Ishikawa (cell line): ENCODE data around the gene DIP2C.

Experiments
- CEBPB ChIP-seq: IDR thresholded peaks from 2 replicates; pipeline ENCODE4 v1.6.1; 2012
- CREB1 ChIP-seq: IDR thresholded peaks from 2 replicates; pipeline ENCODE4 v1.6.1; 2012; ENCODE audit warnings: low read depth
- EGR1 ChIP-seq: IDR thresholded peaks from 2 replicates; pipeline ENCODE4 v1.6.1; 2012
- EP300 ChIP-seq: IDR thresholded peaks from 2 replicates; pipeline ENCODE4 v1.6.1; 2012; ENCODE audit warnings: borderline replicate concordance
- FOXM1 ChIP-seq: IDR thresholded peaks from 2 replicates; pipeline ENCODE4 v1.6.1; 2012; ENCODE audit warnings: low read depth, borderline replicate concordance
- MAX ChIP-seq: IDR thresholded peaks from 2 replicates; pipeline ENCODE4 v1.6.1; 2012
- NFIC ChIP-seq: IDR thresholded peaks from 2 replicates; pipeline ENCODE4 v1.6.1; 2012
- RAD21 ChIP-seq: IDR thresholded peaks from 2 replicates; pipeline ENCODE4 v1.6.1; 2012; ENCODE audit warnings: low read depth
- TAF1 ChIP-seq: IDR thresholded peaks from 2 replicates; pipeline ENCODE4 v1.6.1; 2012; ENCODE audit warnings: low read depth, mild to moderate bottlenecking
- TCF12 ChIP-seq: IDR thresholded peaks from 2 replicates; pipeline ENCODE4 v1.6.1; 2012; ENCODE audit warnings: low read depth
- TEAD4 ChIP-seq: IDR thresholded peaks from 2 replicates; pipeline ENCODE4 v1.6.1; 2012
- USF1 ChIP-seq: IDR thresholded peaks from 2 replicates; pipeline ENCODE4 v1.6.1; 2012
- YY1 ChIP-seq: IDR thresholded peaks from 2 replicates; pipeline ENCODE4 v1.6.1; 2012; ENCODE audit warnings: low read depth
- ZBTB7A ChIP-seq: IDR thresholded peaks from 2 replicates; pipeline ENCODE4 v1.6.1; 2012; ENCODE audit warnings: low read depth
- TF ChIP-seq, protein P1 (sequence below): IDR thresholded peaks from 2 replicates; pipeline ENCODE4 v1.6.1; 2012; ENCODE audit warnings: low read depth, mild to moderate bottlenecking

DIP2C gene

DNA sequence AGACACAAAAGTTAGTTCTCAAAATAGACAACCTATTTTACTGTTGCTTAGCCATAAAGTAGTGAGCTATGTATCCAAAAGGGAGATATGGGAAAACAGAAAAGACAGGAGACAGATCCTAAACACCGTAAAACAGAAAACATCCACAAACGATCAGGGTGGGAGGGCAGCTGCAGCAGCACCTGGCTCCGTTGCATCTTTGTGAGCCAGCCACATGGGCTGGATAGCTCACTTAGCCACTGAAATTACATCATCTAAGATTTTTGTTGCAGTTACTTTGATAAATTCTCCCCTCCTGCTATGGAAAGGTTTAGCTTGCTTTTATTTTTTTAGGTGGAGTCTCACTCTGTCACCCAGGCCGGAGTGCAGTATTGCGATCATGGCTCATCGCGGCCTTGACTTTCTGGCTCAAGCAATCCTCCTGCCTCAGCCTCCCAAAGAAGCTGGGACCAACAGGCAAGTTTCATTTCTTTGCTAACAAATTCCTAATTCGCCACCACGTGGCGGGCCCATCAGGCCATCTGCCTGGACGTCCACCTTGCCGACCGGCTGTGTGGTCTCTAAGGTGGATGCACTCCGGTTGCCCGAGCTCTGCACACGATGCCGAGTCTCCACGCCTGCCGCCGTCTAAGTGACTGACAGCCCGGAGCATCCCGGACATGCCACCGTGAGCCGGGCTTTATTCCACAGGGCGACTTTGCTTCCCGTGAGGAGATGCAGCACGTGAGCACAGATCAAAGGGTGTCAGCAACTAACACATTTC is 159.8 kb downstream of the DIP2C start:
- TF ChIP-seq RAD21 (no peak), USF1 (no peak), EP300 (no peak), MAX (no peak), FOXM1 (no peak)
- TF ChIP-seq, protein P1, sequence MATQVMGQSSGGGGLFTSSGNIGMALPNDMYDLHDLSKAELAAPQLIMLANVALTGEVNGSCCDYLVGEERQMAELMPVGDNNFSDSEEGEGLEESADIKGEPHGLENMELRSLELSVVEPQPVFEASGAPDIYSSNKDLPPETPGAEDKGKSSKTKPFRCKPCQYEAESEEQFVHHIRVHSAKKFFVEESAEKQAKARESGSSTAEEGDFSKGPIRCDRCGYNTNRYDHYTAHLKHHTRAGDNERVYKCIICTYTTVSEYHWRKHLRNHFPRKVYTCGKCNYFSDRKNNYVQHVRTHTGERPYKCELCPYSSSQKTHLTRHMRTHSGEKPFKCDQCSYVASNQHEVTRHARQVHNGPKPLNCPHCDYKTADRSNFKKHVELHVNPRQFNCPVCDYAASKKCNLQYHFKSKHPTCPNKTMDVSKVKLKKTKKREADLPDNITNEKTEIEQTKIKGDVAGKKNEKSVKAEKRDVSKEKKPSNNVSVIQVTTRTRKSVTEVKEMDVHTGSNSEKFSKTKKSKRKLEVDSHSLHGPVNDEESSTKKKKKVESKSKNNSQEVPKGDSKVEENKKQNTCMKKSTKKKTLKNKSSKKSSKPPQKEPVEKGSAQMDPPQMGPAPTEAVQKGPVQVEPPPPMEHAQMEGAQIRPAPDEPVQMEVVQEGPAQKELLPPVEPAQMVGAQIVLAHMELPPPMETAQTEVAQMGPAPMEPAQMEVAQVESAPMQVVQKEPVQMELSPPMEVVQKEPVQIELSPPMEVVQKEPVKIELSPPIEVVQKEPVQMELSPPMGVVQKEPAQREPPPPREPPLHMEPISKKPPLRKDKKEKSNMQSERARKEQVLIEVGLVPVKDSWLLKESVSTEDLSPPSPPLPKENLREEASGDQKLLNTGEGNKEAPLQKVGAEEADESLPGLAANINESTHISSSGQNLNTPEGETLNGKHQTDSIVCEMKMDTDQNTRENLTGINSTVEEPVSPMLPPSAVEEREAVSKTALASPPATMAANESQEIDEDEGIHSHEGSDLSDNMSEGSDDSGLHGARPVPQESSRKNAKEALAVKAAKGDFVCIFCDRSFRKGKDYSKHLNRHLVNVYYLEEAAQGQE, result no peak

- TF ChIP-seq, protein P1, result no peak
- TF ChIP-seq TEAD4, result no peak
- TF ChIP-seq USF1, result no peak
- TF ChIP-seq TAF1, result no peak
- TF ChIP-seq ZBTB7A, result no peak
- TF ChIP-seq FOXM1, result no peak
- no peak for TF ChIP-seq YY1
- no peak for TF ChIP-seq CREB1
- TF ChIP-seq RAD21, result no peak
- no peak for TF ChIP-seq TCF12
- TF ChIP-seq EGR1, result no peak
- TF ChIP-seq CEBPB, result no peak
- no peak for TF ChIP-seq EP300
- no peak for TF ChIP-seq NFIC
- no peak for TF ChIP-seq MAX
Measured at GRCh38 chr10:528173-529165, 161.0 kb downstream of the DIP2C start.

GRCh38 chr10:527416-527815 is 162.1 kb downstream of the DIP2C start:
- no peak for TF ChIP-seq NFIC

- TF ChIP-seq, protein P1, result no peak
- no peak for TF ChIP-seq FOXM1
- no peak for TF ChIP-seq USF1
- no peak for TF ChIP-seq NFIC
- TF ChIP-seq TEAD4, result no peak
- no peak for TF ChIP-seq CEBPB
- TF ChIP-seq YY1, result no peak
- no peak for TF ChIP-seq CREB1
- no peak for TF ChIP-seq RAD21
- no peak for TF ChIP-seq TAF1
- TF ChIP-seq EP300, result no peak
- no peak for TF ChIP-seq EGR1
- TF ChIP-seq TCF12, result no peak
- no peak for TF ChIP-seq MAX
- no peak for TF ChIP-seq ZBTB7A
Measured at GRCh38 chr10:526651-527312, 162.7 kb downstream of the DIP2C start.
